ENCODE results near the gene BRPF3.

BRPF3 gene

GRCh38 chr6:36235862-36236261 lies 39.3 kb downstream of the BRPF3 start:
- DNase-seq (ENCODE audit: low spot score in 2 of 2) (no peak), ATAC-seq (no peak)
- H3K4me1 Mint-ChIP-seq = peaks cover 11% of the 10 kb centered on the region
- H3K36me3 Mint-ChIP-seq = peaks cover 18% of the 10 kb centered on the region
- H3K27ac Mint-ChIP-seq = no peak overlapping the region
- no peaks in the 10 kb centered on the region for H3K9me3 Mint-ChIP-seq
- no peak overlapping the region for H3K4me3 Mint-ChIP-seq

- H3K4me1 Mint-ChIP-seq = peaks cover 15% of the 10 kb centered on the region
These were observed 43.2 kb downstream of the BRPF3 start for GRCh38 chr6:36239774-36240173.

GRCh38 chr6:36241728-36242127 lies 45.2 kb downstream of the BRPF3 start:
- no peak overlapping the region for H3K4me3 Mint-ChIP-seq
- ATAC-seq = peak; percentile 32
- H3K9me3 Mint-ChIP-seq = no peaks in the 10 kb centered on the region
- H3K27ac Mint-ChIP-seq = no peak overlapping the region
- DNase-seq (ENCODE audit: low spot score in 2 of 2) = no peak
- no peaks in the 10 kb centered on the region for H3K36me3 Mint-ChIP-seq
- H3K4me1 Mint-ChIP-seq = peaks cover 9% of the 10 kb centered on the region

More at GRCh38 chr6:36239774-36240173, 43.2 kb downstream of the BRPF3 start:
- ATAC-seq = no peak
- Mint-ChIP-seq H3K36me3 (no peaks in the 10 kb centered on the region), H3K9me3 (no peaks in the 10 kb centered on the region), H3K4me3 (no peak overlapping the region), H3K27ac (no peak overlapping the region)
- no peak for DNase-seq (ENCODE audit: low spot score in 2 of 2)

- H3K4me3 Mint-ChIP-seq = no peak overlapping the region
- no peaks in the 10 kb centered on the region for H3K9me3 Mint-ChIP-seq
- H3K27ac Mint-ChIP-seq = no peak overlapping the region
- H3K36me3 Mint-ChIP-seq = no peaks in the 10 kb centered on the region
- no peak for DNase-seq (ENCODE audit: low spot score in 2 of 2)
- peaks cover 9% of the 10 kb centered on the region for H3K4me1 Mint-ChIP-seq
- ATAC-seq = no peak
These were observed 45.6 kb downstream of the BRPF3 start for GRCh38 chr6:36242161-36242560.

- ATAC-seq = no peak
- no peak for DNase-seq (ENCODE audit: low spot score in 2 of 2)
- H3K4me3 Mint-ChIP-seq = no peak overlapping the region
- no peaks in the 10 kb centered on the region for H3K36me3 Mint-ChIP-seq
- no peak overlapping the region for H3K27ac Mint-ChIP-seq
- peaks cover 9% of the 10 kb centered on the region for H3K4me1 Mint-ChIP-seq
- no peaks in the 10 kb centered on the region for H3K9me3 Mint-ChIP-seq
These were observed 46.1 kb downstream of the BRPF3 start for GRCh38 chr6:36242626-36243025.

- no peak overlapping the region for H3K27ac Mint-ChIP-seq
- no peaks in the 10 kb centered on the region for H3K9me3 Mint-ChIP-seq
- DNase-seq (ENCODE audit: low spot score in 2 of 2) (no peak), ATAC-seq (no peak)
- H3K4me1 Mint-ChIP-seq = peaks cover 9% of the 10 kb centered on the region
- no peaks in the 10 kb centered on the region for H3K36me3 Mint-ChIP-seq
- H3K4me3 Mint-ChIP-seq = no peak overlapping the region
These were observed 47.1 kb downstream of the BRPF3 start for GRCh38 chr6:36243562-36244212.

GRCh38 chr6:36244641-36245280 lies 48.2 kb downstream of the BRPF3 start:
- Mint-ChIP-seq H3K4me1 (peaks cover 9% of the 10 kb centered on the region), H3K36me3 (no peaks in the 10 kb centered on the region), H3K4me3 (no peak overlapping the region), H3K9me3 (no peaks in the 10 kb centered on the region), H3K27ac (no peak overlapping the region)
- no peak for DNase-seq (ENCODE audit: low spot score in 2 of 2)
- ATAC-seq = no peak

GRCh38 chr6:36245572-36246061 lies 49.1 kb downstream of the BRPF3 start:
- Mint-ChIP-seq H3K4me3 (no peak overlapping the region), H3K36me3 (no peaks in the 10 kb centered on the region), H3K27ac (no peak overlapping the region), H3K4me1 (peaks cover 9% of the 10 kb centered on the region), H3K9me3 (no peaks in the 10 kb centered on the region)
- DNase-seq (ENCODE audit: low spot score in 2 of 2) (no peak), ATAC-seq (no peak)

GRCh38 chr6:36246506-36247268 lies 50.1 kb downstream of the BRPF3 start:
- Mint-ChIP-seq H3K36me3 (no peaks in the 10 kb centered on the region), H3K27ac (no peak overlapping the region), H3K4me1 (peaks cover 9% of the 10 kb centered on the region), H3K9me3 (no peaks in the 10 kb centered on the region), H3K4me3 (no peak overlapping the region)
- ATAC-seq (no peak), DNase-seq (ENCODE audit: low spot score in 2 of 2) (no peak)

- H3K36me3 Mint-ChIP-seq = no peaks in the 10 kb centered on the region
- no peaks in the 10 kb centered on the region for H3K9me3 Mint-ChIP-seq
- H3K4me1 Mint-ChIP-seq = no peaks in the 10 kb centered on the region
- ATAC-seq = no peak
- no peak overlapping the region for H3K27ac Mint-ChIP-seq
- DNase-seq (ENCODE audit: low spot score in 2 of 2) = no peak
- no peak overlapping the region for H3K4me3 Mint-ChIP-seq
These were observed 51.1 kb downstream of the BRPF3 start for GRCh38 chr6:36247693-36248092.

GRCh38 chr6:36248980-36249379 lies 52.4 kb downstream of the BRPF3 start:
- no peaks in the 10 kb centered on the region for H3K36me3 Mint-ChIP-seq
- no peaks in the 10 kb centered on the region for H3K9me3 Mint-ChIP-seq
- no peaks in the 10 kb centered on the region for H3K4me1 Mint-ChIP-seq
- no peak overlapping the region for H3K4me3 Mint-ChIP-seq
- no peak for DNase-seq (ENCODE audit: low spot score in 2 of 2)
- H3K27ac Mint-ChIP-seq = no peak overlapping the region
- ATAC-seq = no peak

GRCh38 chr6:36249536-36249935 lies 53.0 kb downstream of the BRPF3 start:
- no peak for ATAC-seq
- no peaks in the 10 kb centered on the region for H3K4me1 Mint-ChIP-seq
- no peak overlapping the region for H3K4me3 Mint-ChIP-seq
- no peaks in the 10 kb centered on the region for H3K36me3 Mint-ChIP-seq
- H3K9me3 Mint-ChIP-seq = no peaks in the 10 kb centered on the region
- DNase-seq (ENCODE audit: low spot score in 2 of 2) = no peak
- no peak overlapping the region for H3K27ac Mint-ChIP-seq

GRCh38 chr6:36252005-36252404 lies 55.5 kb downstream of the BRPF3 start:
- Mint-ChIP-seq H3K27ac (no peak overlapping the region), H3K4me3 (no peak overlapping the region), H3K4me1 (no peaks in the 10 kb centered on the region), H3K9me3 (no peaks in the 10 kb centered on the region), H3K36me3 (no peaks in the 10 kb centered on the region)
- no peak for DNase-seq (ENCODE audit: low spot score in 2 of 2)
- ATAC-seq = no peak

GRCh38 chr6:36263390-36264000 lies 67.0 kb downstream of the BRPF3 start:
- Mint-ChIP-seq H3K4me3 (no peak overlapping the region), H3K27ac (no peak overlapping the region), H3K9me3 (no peaks in the 10 kb centered on the region), H3K4me1 (no peaks in the 10 kb centered on the region), H3K36me3 (no peaks in the 10 kb centered on the region)
- no peak for DNase-seq (ENCODE audit: low spot score in 2 of 2)
- no peak for ATAC-seq

GRCh38 chr6:36265744-36266143 lies 69.2 kb downstream of the BRPF3 start:
- Mint-ChIP-seq H3K36me3 (no peaks in the 10 kb centered on the region), H3K9me3 (no peaks in the 10 kb centered on the region), H3K4me3 (no peak overlapping the region), H3K27ac (no peak overlapping the region), H3K4me1 (no peaks in the 10 kb centered on the region)
- DNase-seq (ENCODE audit: low spot score in 2 of 2) (no peak), ATAC-seq (no peak)
